HCT116 (cell line): ENCODE results near the gene KIF1A. TPM values are rescaled to one million over a fixed set of nuclear protein-coding genes. Genes with fewer than 3 reads are reported as not detected.

ENCODE experiments used
- ATAC-seq: fragments of 200-7000 bp; cut with Tn5 transposase; 2 replicates; pipeline ENCODE4 v1.9.1; 2020; ENCODE audit warnings: mild to moderate bottlenecking, moderate library complexity
- BruUV-seq: library from RNA; stranded (reverse); fragments of 400-500 nt; replicated peaks from 2 replicates; lab custom pipeline; 2021; lab: Mats Ljungman, UMichigan
- CTCF ChIA-PET: fragments of 300-600 bp; sonication (Branson Sonifier 250); formaldehyde crosslinking; loops from one replicate; lab custom pipeline; 2021; ENCODE audit warnings: antibody characterized with exemption; lab: Charles Lee
- POLR2A ChIA-PET: fragments of 300-600, 350-600 bp; sonication (Branson Sonifier 250); formaldehyde crosslinking; loops from one replicate; lab custom pipeline; 2021; ENCODE audit warnings: antibody characterized with exemption; lab: Charles Lee
- RAD21 ChIA-PET, 2 experiments: fragments of 300-600 bp; sonication (Branson Sonifier 250); formaldehyde crosslinking; loops; one replicate each; lab custom pipeline; 2023; ENCODE audit warnings: low total read pairs in 2 of 2; ENCODE audit not compliant: uncharacterized antibody in 2 of 2, unreplicated experiment in 2 of 2, low non-redundant PET in 1 of 2; lab: Charles Lee
- DNase-seq: peaks from one replicate; pipeline ENCODE4 v3.0.0-alpha.2; 2010; ENCODE audit warnings: low read depth, low spot score
- H2AFZ ChIP-seq: fragments of 200-600 bp; shearing (Covaris generic), sonication (generic); 2 replicates; pipeline ENCODE4 v1.6.1; 2017; ENCODE audit warnings: low read depth, mixed run types, mixed read lengths, antibody characterized with exemption, low read length; ENCODE audit not compliant: poor library complexity, severe bottlenecking
- H3K27ac ChIP-seq: 2 replicates; pipeline ENCODE4 v1.5.1; 2012; ENCODE audit warnings: low read depth, low read length
- H3K27me3 ChIP-seq: fragments of 200-600 bp; sonication (generic); 2 replicates; pipeline ENCODE4 v1.6.1; 2016; ENCODE audit warnings: mixed run types, low read length, mixed read lengths; ENCODE audit not compliant: insufficient read depth
- H3K36me3 ChIP-seq, 2 experiments: fragments of 200-500 bp in 1 of 2; fragments of 200-600 bp in 1 of 2; sonication (Bioruptor generic) in 1 of 2; sonication (generic) in 1 of 2; 2 replicates each; pipeline versions ENCODE4 v1.5.1 to v1.6.1; 2014 to 2016; ENCODE audit warnings: low read length in 2 of 2, inconsistent platforms in 1 of 2, mixed read lengths in 1 of 2, mixed run types in 1 of 2; ENCODE audit not compliant: insufficient read depth in 2 of 2, control insufficient read depth in 1 of 2
- H3K4me1 ChIP-seq, 2 experiments: fragments of 200-600 bp in 1 of 2; sonication (generic) in 1 of 2; 2 replicates each; pipeline versions ENCODE4 v1.5.1 to v1.6.1; 2012 to 2017; ENCODE audit warnings: low read length in 2 of 2, inconsistent platforms in 1 of 2, mild to moderate bottlenecking in 1 of 2, mixed read lengths in 1 of 2, mixed run types in 1 of 2, moderate library complexity in 1 of 2; ENCODE audit not compliant: insufficient read depth in 2 of 2, control insufficient read depth in 1 of 2
- H3K4me2 ChIP-seq: fragments of 200-600 bp; sonication (generic); 2 replicates; pipeline ENCODE4 v1.6.1; 2017; ENCODE audit warnings: mixed run types, low read length, mixed read lengths
- H3K4me3 ChIP-seq, 2 experiments: fragments of 200-600 bp in 1 of 2; sonication (generic) in 1 of 2; replicated peaks in 1 of 2; 2 replicates each; pipeline ENCODE4 v1.5.1; 2011 to 2016; ENCODE audit warnings: low read length in 2 of 2, control low read depth in 1 of 2, low read depth in 1 of 2, mild to moderate bottlenecking in 1 of 2, mixed read lengths in 1 of 2, mixed run types in 1 of 2
- H3K79me2 ChIP-seq: fragments of 200-600 bp; sonication (generic); 2 replicates; pipeline ENCODE4 v1.6.1; 2017; ENCODE audit warnings: mild to moderate bottlenecking, mixed run types, low read length, moderate library complexity, mixed read lengths; ENCODE audit not compliant: insufficient read depth
- H3K9ac ChIP-seq: fragments of 200-600 bp; sonication (generic); 2 replicates; pipeline ENCODE4 v1.6.1; 2016; ENCODE audit warnings: low read length, mixed read lengths
- H3K9me2 ChIP-seq: fragments of 200-600 bp; sonication (generic), shearing (Covaris generic); 2 replicates; pipeline ENCODE4 v1.6.1; 2017; ENCODE audit warnings: mixed run types, mild to moderate bottlenecking, moderate library complexity; ENCODE audit not compliant: insufficient read depth
- H3K9me3 ChIP-seq, 2 experiments: fragments of 200-500 bp in 1 of 2; fragments of 200-600 bp in 1 of 2; sonication (Bioruptor generic) in 1 of 2; sonication (generic) in 1 of 2; 2 replicates each; pipeline ENCODE4 v1.6.1; 2014 to 2017; ENCODE audit warnings: low read length in 2 of 2, mixed read lengths in 2 of 2, inconsistent platforms in 1 of 2, low read depth in 1 of 2, mild to moderate bottlenecking in 1 of 2, mixed run types in 1 of 2, moderate library complexity in 1 of 2; ENCODE audit not compliant: control insufficient read depth in 1 of 2, insufficient read depth in 1 of 2
- H4K20me1 ChIP-seq: fragments of 200-600 bp; sonication (generic), shearing (Covaris generic); 2 replicates; pipeline ENCODE4 v1.6.1; 2017; ENCODE audit warnings: mixed run types, mild to moderate bottlenecking, moderate library complexity; ENCODE audit not compliant: insufficient read depth
- CBX3 ChIP-seq: IDR thresholded peaks from 2 replicates; pipeline ENCODE4 v1.6.1; 2012; ENCODE audit warnings: low read depth
- CEBPB ChIP-seq: IDR thresholded peaks from 2 replicates; pipeline ENCODE4 v1.6.1; 2012; ENCODE audit warnings: low read depth
- EGR1 ChIP-seq: IDR thresholded peaks from 2 replicates; pipeline ENCODE4 v1.6.1; 2012; ENCODE audit warnings: low read depth
- ELF1 ChIP-seq: IDR thresholded peaks from 2 replicates; pipeline ENCODE4 v1.6.1; 2012; ENCODE audit warnings: low read depth, borderline replicate concordance
- FOSL1 ChIP-seq: IDR thresholded peaks from 2 replicates; pipeline ENCODE4 v1.6.1; 2012; ENCODE audit warnings: low read depth
- JUND ChIP-seq: IDR thresholded peaks from 2 replicates; pipeline ENCODE4 v1.6.1; 2012
- POLR2AphosphoS5 ChIP-seq: IDR thresholded peaks from 2 replicates; pipeline ENCODE4 v1.6.1; 2011; ENCODE audit warnings: mild to moderate bottlenecking, low read depth, low read length, moderate library complexity
- RAD21 ChIP-seq: IDR thresholded peaks from 2 replicates; pipeline ENCODE4 v1.6.1; 2012; ENCODE audit warnings: low read depth, mild to moderate bottlenecking
- REST ChIP-seq: IDR thresholded peaks from 2 replicates; pipeline ENCODE4 v1.6.1; 2012; ENCODE audit warnings: low read depth
- SP1 ChIP-seq: IDR thresholded peaks from 2 replicates; pipeline ENCODE4 v1.6.1; 2012; ENCODE audit warnings: low read depth
- SRF ChIP-seq: IDR thresholded peaks from 2 replicates; pipeline ENCODE4 v1.6.1; 2012; ENCODE audit warnings: low read depth
- TCF7L2 ChIP-seq: IDR thresholded peaks from 2 replicates; pipeline ENCODE4 v1.7.0; 2011; ENCODE audit warnings: borderline replicate concordance, inconsistent platforms; ENCODE audit not compliant: insufficient read depth, insufficient read length; ENCODE audit errors: extremely low read depth
- YY1 ChIP-seq: IDR thresholded peaks from 2 replicates; pipeline ENCODE4 v1.6.1; 2011; ENCODE audit warnings: low read length, low read depth, moderate library complexity, mild to moderate bottlenecking; ENCODE audit not compliant: insufficient replicate concordance; ENCODE audit errors: extremely low read depth
- ZNF274 ChIP-seq: fragments of 200-500 bp; sonication (Bioruptor generic); IDR thresholded peaks from 2 replicates; pipeline ENCODE4 v1.6.1; 2014; ENCODE audit warnings: mild to moderate bottlenecking, low read depth, low read length, inconsistent platforms
- intact Hi-C: fragments of 100-400 bp; cut with micrococcal nuclease; formaldehyde crosslinking; loops from 2 replicates; pipeline ENCODE4 v1.10.0; 2022
- total RNA-seq: library from RNA; stranded (reverse); gene quantifications from one replicate; pipeline ENCODE4 v1.2.1, GENCODE V29; 2021; ENCODE audit not compliant: unreplicated experiment
- TF ChIP-seq, protein P1 (sequence below), 3 experiments: fragments of 200-600 bp in 1 of 3; sonication (generic) in 1 of 3; IDR thresholded peaks in 2 of 3; conservative IDR thresholded peaks in 1 of 3; 2 replicates each; pipeline ENCODE4 v1.5.1; 2012 to 2017; ENCODE audit warnings: low read depth in 2 of 3, low read length in 2 of 3, antibody characterized with exemption in 1 of 3, borderline replicate concordance in 1 of 3, control low read depth in 1 of 3, mild to moderate bottlenecking in 1 of 3, mixed read lengths in 1 of 3, mixed run types in 1 of 3, moderate library complexity in 1 of 3; ENCODE audit not compliant: insufficient read depth in 1 of 3
- TF ChIP-seq, protein P2 (sequence below): IDR thresholded peaks from 2 replicates; pipeline ENCODE4 v1.6.1; 2012

KIF1A gene
- total RNA-seq, 1 experiment from 2014 or later, result 0.27 TPM

GRCh38 chr2:240737958-240738357 is 82.1 kb downstream of the KIF1A start (continued):
- TF ChIP-seq, protein P1, sequence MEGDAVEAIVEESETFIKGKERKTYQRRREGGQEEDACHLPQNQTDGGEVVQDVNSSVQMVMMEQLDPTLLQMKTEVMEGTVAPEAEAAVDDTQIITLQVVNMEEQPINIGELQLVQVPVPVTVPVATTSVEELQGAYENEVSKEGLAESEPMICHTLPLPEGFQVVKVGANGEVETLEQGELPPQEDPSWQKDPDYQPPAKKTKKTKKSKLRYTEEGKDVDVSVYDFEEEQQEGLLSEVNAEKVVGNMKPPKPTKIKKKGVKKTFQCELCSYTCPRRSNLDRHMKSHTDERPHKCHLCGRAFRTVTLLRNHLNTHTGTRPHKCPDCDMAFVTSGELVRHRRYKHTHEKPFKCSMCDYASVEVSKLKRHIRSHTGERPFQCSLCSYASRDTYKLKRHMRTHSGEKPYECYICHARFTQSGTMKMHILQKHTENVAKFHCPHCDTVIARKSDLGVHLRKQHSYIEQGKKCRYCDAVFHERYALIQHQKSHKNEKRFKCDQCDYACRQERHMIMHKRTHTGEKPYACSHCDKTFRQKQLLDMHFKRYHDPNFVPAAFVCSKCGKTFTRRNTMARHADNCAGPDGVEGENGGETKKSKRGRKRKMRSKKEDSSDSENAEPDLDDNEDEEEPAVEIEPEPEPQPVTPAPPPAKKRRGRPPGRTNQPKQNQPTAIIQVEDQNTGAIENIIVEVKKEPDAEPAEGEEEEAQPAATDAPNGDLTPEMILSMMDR (IDR thresholded peaks at IDR 0.05 in 2 of 3, conservative IDR thresholded peaks at IDR 0.05 in 1 of 3; ENCODE audit: borderline replicate concordance in 1 of 3, insufficient read depth in 1 of 3, low read depth in 2 of 3, low read length in 2 of 3), result no peak
- no peak for TF ChIP-seq YY1
- TF ChIP-seq SP1, result no peak
- TF ChIP-seq SRF, result no peak
- TF ChIP-seq JUND, result no peak

DNA sequence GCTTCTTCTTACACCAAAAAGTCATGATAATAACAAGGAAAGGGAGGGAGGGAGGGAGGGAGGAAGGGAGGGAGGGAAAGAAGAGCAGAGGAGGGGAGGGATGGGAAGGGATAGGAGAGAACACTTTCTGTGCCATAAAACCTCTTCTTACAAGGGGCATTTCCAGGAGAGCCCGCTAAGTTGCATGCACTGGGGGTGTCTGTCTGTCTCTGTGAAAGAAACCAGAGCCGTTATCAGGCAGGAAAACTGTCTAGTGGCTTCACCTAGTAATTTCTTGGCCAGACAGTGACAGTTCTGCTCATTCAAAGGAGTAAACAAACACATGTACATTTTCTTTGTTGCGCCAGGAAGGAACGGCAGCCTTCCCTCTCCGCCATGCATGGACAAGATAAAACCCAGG is 82.5 kb downstream of the KIF1A start:
- POLR2A ChIA-PET, result no interaction called here
- CTCF ChIA-PET, result no interaction called here
- no peaks in the 10 kb centered on the region for H3K9me3 ChIP-seq
- no peak overlapping the region for H3K4me3 ChIP-seq
- no peaks in the 10 kb centered on the region for H3K9me2 ChIP-seq
- TF ChIP-seq EGR1, result no peak
- TF ChIP-seq FOSL1, result no peak
- TF ChIP-seq POLR2AphosphoS5, result no peak
- no peak for TF ChIP-seq CBX3
- no peak for TF ChIP-seq SP1
- no peak for TF ChIP-seq REST
- no peak for TF ChIP-seq ELF1
- TF ChIP-seq TCF7L2, result no peak
- TF ChIP-seq RAD21, result no peak
- TF ChIP-seq, protein P2, sequence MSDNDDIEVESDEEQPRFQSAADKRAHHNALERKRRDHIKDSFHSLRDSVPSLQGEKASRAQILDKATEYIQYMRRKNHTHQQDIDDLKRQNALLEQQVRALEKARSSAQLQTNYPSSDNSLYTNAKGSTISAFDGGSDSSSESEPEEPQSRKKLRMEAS, result no peak
- TF ChIP-seq ZNF274, result no peak
- no peak for TF ChIP-seq CEBPB
- no peak for TF ChIP-seq SRF
- BruUV-seq, result no TSS peak
- DNase-seq (no peak), ATAC-seq (no peak)
- H2AFZ ChIP-seq, result no peak overlapping the region
- H3K36me3 ChIP-seq, result no peaks in the 10 kb centered on the region
- H3K79me2 ChIP-seq, result no peaks in the 10 kb centered on the region
- H3K27me3 ChIP-seq, result no peaks in the 10 kb centered on the region
- intact Hi-C loops, result no loop called here
- no peaks in the 10 kb centered on the region for H4K20me1 ChIP-seq
- no peak overlapping the region for H3K9ac ChIP-seq
- peaks cover 10 to 46% of the 10 kb centered on the region in 2 experiments for H3K4me1 ChIP-seq
- H3K27ac ChIP-seq, result no peak overlapping the region
- RAD21 ChIA-PET, result no interaction called here
- H3K4me2 ChIP-seq, result no peak overlapping the region
